Fibroblast of lung (primary cell): ENCODE data around the gene PTPN7. TPM values are rescaled to one million over a fixed set of nuclear protein-coding genes. Genes with fewer than 3 reads are reported as not detected.

Source experiments
- DNase-seq, 2 donors: peaks; one replicate each; pipeline versions ENCODE4 v3.0.0 to v3.0.0-alpha.2; 2010; ENCODE audit warnings: low read depth in 2 of 2
- H2AFZ ChIP-seq: 2 replicates; pipeline ENCODE4 v1.5.1; 2012; ENCODE audit warnings: low read length, control low read depth, inconsistent platforms
- H3K27ac ChIP-seq: 2 replicates; pipeline ENCODE4 v1.5.1; 2011; ENCODE audit warnings: low read length, control low read depth; ENCODE audit not compliant: insufficient read depth
- H3K27me3 ChIP-seq: 2 replicates; pipeline ENCODE4 v1.5.1; 2011; ENCODE audit warnings: mild to moderate bottlenecking, low read length; ENCODE audit not compliant: control insufficient read depth, insufficient read depth
- H3K36me3 ChIP-seq: 2 replicates; pipeline ENCODE4 v1.5.1; 2011; ENCODE audit warnings: low read length; ENCODE audit not compliant: control insufficient read depth, insufficient read depth
- H3K4me1 ChIP-seq: 2 replicates; pipeline ENCODE4 v1.5.1; 2011; ENCODE audit warnings: low read length; ENCODE audit not compliant: control insufficient read depth, insufficient read depth; ENCODE audit errors: extremely low read depth
- H3K4me2 ChIP-seq: 2 replicates; pipeline ENCODE4 v1.5.1; 2011; ENCODE audit warnings: low read length, control low read depth; ENCODE audit not compliant: insufficient read depth; ENCODE audit errors: extremely low read depth
- H3K4me3 ChIP-seq, 4 experiments: fragments of 200-600 bp in 1 of 4; sonication (generic) in 1 of 4; replicated peaks in 1 of 4; 2 replicates each; pipeline ENCODE4 v1.5.1; 2011 to 2016; ENCODE audit warnings: low read length in 4 of 4, low read depth in 3 of 4, mild to moderate bottlenecking in 3 of 4, control low read depth in 2 of 4, inconsistent platforms in 1 of 4, mixed read lengths in 1 of 4; ENCODE audit not compliant: insufficient read depth in 1 of 4; ENCODE audit errors: control extremely low read depth in 1 of 4
- H3K79me2 ChIP-seq: 2 replicates; pipeline ENCODE4 v1.5.1; 2012; ENCODE audit warnings: mild to moderate bottlenecking, low read length, inconsistent platforms; ENCODE audit not compliant: control insufficient read depth, insufficient read depth
- H3K9ac ChIP-seq: 2 replicates; pipeline ENCODE4 v1.5.1; 2011; ENCODE audit warnings: mild to moderate bottlenecking, low read length, control low read depth; ENCODE audit not compliant: insufficient read depth
- H3K9me3 ChIP-seq: 2 replicates; pipeline ENCODE4 v1.5.1; 2012; ENCODE audit warnings: low read depth, low read length; ENCODE audit not compliant: control insufficient read depth, insufficient read depth
- H4K20me1 ChIP-seq: 2 replicates; pipeline ENCODE4 v1.5.1; 2011; ENCODE audit warnings: low read length; ENCODE audit not compliant: control insufficient read depth, insufficient read depth; ENCODE audit errors: extremely low read depth
- EZH2 ChIP-seq: IDR thresholded peaks from 2 replicates; pipeline ENCODE4 v1.5.1; 2012; ENCODE audit warnings: low read length, control low read depth, mild to moderate bottlenecking; ENCODE audit errors: missing control alignments
- polyA plus RNA-seq, 2 donors: library from polyadenylated mRNA; depleted of rRNA in 1 of 2; stranded (reverse) in 1 of 2; unstranded in 1 of 2; fragments of >200 nt; gene quantifications; 2 replicates each; pipeline ENCODE4 v1.2.1, GENCODE V29; 2011 to 2012; ENCODE audit warnings: missing spikeins in 1 of 2
- total RNA-seq: library from RNA; depleted of rRNA; stranded (reverse); fragments of >200 nt; gene quantifications from 2 replicates; pipeline ENCODE4 v1.2.1, GENCODE V29; 2014
- TF ChIP-seq, protein P1 (sequence below), 2 donors: IDR thresholded peaks in 1 of 2; conservative IDR thresholded peaks in 1 of 2; 1 replicate in 1 of 2; 2 replicates in 1 of 2; pipeline ENCODE4 v1.5.1; 2011 to 2012; ENCODE audit warnings: low read length in 2 of 2, control low read depth in 1 of 2, inconsistent platforms in 1 of 2, low read depth in 1 of 2, mild to moderate bottlenecking in 1 of 2

Gene PTPN7
- total and polyA plus RNA-seq, 2 donors (not counting 1 experiment from before 2014, with no cell fraction given): not detected

DNA sequence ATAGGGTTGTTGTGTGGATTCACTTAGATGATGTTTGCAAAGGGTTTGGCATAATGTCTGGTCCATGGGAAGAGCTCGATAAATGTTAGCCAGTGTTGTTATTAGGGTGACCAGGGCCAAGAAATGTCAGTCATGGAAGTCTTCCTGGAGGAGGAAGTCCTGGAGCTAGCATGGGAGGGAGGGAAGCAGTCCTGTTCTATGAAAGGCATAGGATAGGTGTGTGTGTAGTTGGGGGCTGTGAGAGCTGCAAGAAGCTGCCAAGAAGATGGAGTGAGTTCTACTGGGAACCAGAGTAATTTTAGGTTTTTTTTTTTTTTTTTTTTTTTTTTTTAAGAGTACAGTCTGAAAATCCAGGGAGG is 37.9 kb upstream of the PTPN7 start:
- no peak overlapping the region for H3K4me2 ChIP-seq
- no peaks in the 10 kb centered on the region for H3K4me1 ChIP-seq
- no peak overlapping the region for H2AFZ ChIP-seq
- no peak overlapping the region for H3K9ac ChIP-seq
- no peaks in the 10 kb centered on the region for H3K36me3 ChIP-seq
- H3K4me3 ChIP-seq: no peak overlapping the region
- peaks cover 31% of the 10 kb centered on the region for H3K27me3 ChIP-seq
- no peaks in the 10 kb centered on the region for H3K79me2 ChIP-seq
- no peak overlapping the region for H3K27ac ChIP-seq
- no peaks in the 10 kb centered on the region for H3K9me3 ChIP-seq
- TF ChIP-seq, protein P1, sequence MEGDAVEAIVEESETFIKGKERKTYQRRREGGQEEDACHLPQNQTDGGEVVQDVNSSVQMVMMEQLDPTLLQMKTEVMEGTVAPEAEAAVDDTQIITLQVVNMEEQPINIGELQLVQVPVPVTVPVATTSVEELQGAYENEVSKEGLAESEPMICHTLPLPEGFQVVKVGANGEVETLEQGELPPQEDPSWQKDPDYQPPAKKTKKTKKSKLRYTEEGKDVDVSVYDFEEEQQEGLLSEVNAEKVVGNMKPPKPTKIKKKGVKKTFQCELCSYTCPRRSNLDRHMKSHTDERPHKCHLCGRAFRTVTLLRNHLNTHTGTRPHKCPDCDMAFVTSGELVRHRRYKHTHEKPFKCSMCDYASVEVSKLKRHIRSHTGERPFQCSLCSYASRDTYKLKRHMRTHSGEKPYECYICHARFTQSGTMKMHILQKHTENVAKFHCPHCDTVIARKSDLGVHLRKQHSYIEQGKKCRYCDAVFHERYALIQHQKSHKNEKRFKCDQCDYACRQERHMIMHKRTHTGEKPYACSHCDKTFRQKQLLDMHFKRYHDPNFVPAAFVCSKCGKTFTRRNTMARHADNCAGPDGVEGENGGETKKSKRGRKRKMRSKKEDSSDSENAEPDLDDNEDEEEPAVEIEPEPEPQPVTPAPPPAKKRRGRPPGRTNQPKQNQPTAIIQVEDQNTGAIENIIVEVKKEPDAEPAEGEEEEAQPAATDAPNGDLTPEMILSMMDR (conservative IDR thresholded peaks at IDR 0.05 in 1 of 2, IDR thresholded peaks at IDR 0.05 in 1 of 2; ENCODE audit: low read depth in 1 of 2, low read length in 2 of 2): no peak
- no peak for TF ChIP-seq EZH2
- H4K20me1 ChIP-seq: no peaks in the 10 kb centered on the region
- no peak for DNase-seq

DNA sequence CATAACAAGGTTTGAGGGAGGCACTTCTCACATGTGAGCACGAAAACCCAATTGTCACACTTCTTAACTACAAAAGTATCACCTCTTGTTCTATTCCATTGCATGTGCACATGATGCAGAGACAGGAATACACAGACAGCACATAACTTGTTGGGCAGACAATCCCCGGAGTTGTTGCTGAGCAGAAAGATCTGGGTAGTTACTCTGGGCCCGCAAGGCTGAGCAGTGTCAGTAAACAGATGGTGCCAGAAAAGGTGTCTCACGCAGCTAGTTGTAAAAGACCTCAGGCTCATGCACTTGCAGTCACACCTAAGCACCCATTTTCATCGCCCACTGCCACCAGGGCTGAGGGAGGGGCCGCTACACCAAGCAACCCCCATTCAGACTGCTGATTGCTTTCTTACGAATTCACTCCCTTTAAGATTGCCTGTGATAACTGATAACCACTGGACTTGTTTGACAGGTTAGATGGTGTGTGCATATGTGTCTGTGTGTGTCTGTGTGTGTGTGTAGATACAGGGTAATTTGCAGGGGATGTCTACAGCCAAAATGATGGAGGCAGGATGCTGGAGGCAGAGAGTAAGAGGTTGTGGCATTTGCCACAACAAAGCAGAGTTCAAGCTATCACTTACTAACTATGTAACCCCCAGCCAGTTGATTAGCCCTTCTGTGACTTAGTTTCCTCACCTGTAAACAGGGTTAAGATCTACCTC is 37.4 kb upstream of the PTPN7 start:
- H3K36me3 ChIP-seq: no peaks in the 10 kb centered on the region
- H3K27me3 ChIP-seq: peaks cover 37% of the 10 kb centered on the region
- H3K4me1 ChIP-seq: no peaks in the 10 kb centered on the region
- no peak overlapping the region for H3K9ac ChIP-seq
- H2AFZ ChIP-seq: no peak overlapping the region
- no peak for DNase-seq
- H3K4me3 ChIP-seq: no peak overlapping the region
- H3K9me3 ChIP-seq: no peaks in the 10 kb centered on the region
- no peaks in the 10 kb centered on the region for H3K79me2 ChIP-seq
- no peak overlapping the region for H3K4me2 ChIP-seq
- no peak overlapping the region for H3K27ac ChIP-seq
- H4K20me1 ChIP-seq: no peaks in the 10 kb centered on the region
- TF ChIP-seq, protein P1 (conservative IDR thresholded peaks at IDR 0.05 in 1 of 2, IDR thresholded peaks at IDR 0.05 in 1 of 2; ENCODE audit: low read depth in 1 of 2, low read length in 2 of 2): no peak

DNA sequence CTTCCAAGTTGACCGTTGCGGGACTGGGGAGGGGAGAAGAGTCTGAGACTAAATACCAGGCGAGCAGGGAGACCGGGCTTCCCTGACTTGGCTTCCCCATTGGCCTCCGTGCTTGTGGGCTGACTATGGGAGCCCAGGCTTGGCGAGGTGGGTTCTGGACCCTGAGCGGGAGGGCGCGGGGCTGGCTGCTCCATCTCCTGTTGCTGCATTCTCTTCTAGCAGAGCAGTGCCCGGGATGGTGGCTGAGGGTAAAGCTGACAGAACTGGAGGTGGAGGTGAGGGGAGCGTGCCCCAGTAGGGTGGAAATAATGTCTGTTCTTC is 33.9 kb upstream of the PTPN7 start:
- TF ChIP-seq EZH2: peak; percentile 90
- TF ChIP-seq, protein P1 (conservative IDR thresholded peaks at IDR 0.05 in 1 of 2, IDR thresholded peaks at IDR 0.05 in 1 of 2; ENCODE audit: low read depth in 1 of 2, low read length in 2 of 2): no peak
- no peak overlapping the region for H3K9ac ChIP-seq
- no peaks in the 10 kb centered on the region for H4K20me1 ChIP-seq
- no peaks in the 10 kb centered on the region for H3K79me2 ChIP-seq
- H3K27me3 ChIP-seq: peaks cover 37% of the 10 kb centered on the region
- H3K9me3 ChIP-seq: no peaks in the 10 kb centered on the region
- H3K36me3 ChIP-seq: no peaks in the 10 kb centered on the region
- no peak overlapping the region for H3K4me2 ChIP-seq
- H2AFZ ChIP-seq: no peak overlapping the region
- H3K27ac ChIP-seq: no peak overlapping the region
- H3K4me1 ChIP-seq: no peaks in the 10 kb centered on the region
- no peak for DNase-seq
- no peak overlapping the region for H3K4me3 ChIP-seq
